ENCODE measurements around the gene MSI2. TPM values are rescaled to one million over a fixed set of nuclear protein-coding genes. Genes with fewer than 3 reads are reported as not detected.

MSI2 gene
- total and polyA plus RNA-seq, 2 experiments from 2014 or later, result 18.9 to 41.8 TPM

- H3K79me2 ChIP-seq (replicated peaks; ENCODE audit: insufficient read depth), result no peaks in the 10 kb centered on the region; the same call in 1 of the 2 replicates
- no peak for DNase-seq (ENCODE audit: low spot score)
- TF ChIP-seq, protein P1, sequence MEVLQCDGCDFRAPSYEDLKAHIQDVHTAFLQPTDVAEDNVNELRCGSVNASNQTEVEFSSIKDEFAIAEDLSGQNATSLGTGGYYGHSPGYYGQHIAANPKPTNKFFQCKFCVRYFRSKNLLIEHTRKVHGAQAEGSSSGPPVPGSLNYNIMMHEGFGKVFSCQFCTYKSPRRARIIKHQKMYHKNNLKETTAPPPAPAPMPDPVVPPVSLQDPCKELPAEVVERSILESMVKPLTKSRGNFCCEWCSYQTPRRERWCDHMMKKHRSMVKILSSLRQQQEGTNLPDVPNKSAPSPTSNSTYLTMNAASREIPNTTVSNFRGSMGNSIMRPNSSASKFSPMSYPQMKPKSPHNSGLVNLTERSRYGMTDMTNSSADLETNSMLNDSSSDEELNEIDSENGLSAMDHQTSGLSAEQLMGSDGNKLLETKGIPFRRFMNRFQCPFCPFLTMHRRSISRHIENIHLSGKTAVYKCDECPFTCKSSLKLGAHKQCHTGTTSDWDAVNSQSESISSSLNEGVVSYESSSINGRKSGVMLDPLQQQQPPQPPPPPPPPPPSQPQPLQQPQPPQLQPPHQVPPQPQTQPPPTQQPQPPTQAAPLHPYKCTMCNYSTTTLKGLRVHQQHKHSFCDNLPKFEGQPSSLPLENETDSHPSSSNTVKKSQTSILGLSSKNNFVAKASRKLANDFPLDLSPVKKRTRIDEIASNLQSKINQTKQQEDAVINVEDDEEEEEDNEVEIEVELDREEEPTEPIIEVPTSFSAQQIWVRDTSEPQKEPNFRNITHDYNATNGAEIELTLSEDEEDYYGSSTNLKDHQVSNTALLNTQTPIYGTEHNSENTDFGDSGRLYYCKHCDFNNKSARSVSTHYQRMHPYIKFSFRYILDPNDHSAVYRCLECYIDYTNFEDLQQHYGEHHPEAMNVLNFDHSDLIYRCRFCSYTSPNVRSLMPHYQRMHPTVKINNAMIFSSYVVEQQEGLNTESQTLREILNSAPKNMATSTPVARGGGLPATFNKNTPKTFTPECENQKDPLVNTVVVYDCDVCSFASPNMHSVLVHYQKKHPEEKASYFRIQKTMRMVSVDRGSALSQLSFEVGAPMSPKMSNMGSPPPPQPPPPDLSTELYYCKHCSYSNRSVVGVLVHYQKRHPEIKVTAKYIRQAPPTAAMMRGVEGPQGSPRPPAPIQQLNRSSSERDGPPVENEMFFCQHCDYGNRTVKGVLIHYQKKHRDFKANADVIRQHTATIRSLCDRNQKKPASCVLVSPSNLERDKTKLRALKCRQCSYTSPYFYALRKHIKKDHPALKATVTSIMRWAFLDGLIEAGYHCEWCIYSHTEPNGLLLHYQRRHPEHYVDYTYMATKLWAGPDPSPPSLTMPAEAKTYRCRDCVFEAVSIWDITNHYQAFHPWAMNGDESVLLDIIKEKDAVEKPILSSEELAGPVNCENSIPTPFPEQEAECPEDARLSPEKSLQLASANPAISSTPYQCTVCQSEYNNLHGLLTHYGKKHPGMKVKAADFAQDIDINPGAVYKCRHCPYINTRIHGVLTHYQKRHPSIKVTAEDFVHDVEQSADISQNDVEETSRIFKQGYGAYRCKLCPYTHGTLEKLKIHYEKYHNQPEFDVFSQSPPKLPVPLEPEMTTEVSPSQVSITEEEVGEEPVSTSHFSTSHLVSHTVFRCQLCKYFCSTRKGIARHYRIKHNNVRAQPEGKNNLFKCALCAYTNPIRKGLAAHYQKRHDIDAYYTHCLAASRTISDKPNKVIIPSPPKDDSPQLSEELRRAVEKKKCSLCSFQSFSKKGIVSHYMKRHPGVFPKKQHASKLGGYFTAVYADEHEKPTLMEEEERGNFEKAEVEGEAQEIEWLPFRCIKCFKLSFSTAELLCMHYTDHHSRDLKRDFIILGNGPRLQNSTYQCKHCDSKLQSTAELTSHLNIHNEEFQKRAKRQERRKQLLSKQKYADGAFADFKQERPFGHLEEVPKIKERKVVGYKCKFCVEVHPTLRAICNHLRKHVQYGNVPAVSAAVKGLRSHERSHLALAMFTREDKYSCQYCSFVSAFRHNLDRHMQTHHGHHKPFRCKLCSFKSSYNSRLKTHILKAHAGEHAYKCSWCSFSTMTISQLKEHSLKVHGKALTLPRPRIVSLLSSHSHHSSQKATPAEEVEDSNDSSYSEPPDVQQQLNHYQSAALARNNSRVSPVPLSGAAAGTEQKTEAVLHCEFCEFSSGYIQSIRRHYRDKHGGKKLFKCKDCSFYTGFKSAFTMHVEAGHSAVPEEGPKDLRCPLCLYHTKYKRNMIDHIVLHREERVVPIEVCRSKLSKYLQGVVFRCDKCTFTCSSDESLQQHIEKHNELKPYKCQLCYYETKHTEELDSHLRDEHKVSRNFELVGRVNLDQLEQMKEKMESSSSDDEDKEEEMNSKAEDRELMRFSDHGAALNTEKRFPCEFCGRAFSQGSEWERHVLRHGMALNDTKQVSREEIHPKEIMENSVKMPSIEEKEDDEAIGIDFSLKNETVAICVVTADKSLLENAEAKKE (CRISPR knock-in tag; IDR thresholded peaks at IDR 0.05), result no peak
- no peak for TF ChIP-seq ZNF331 (CRISPR knock-in tag; IDR thresholded peaks at IDR 0.05; ENCODE audit: low read depth)
- TF ChIP-seq EZH2 (IDR thresholded peaks at IDR 0.05; ENCODE audit: low read depth, unreplicated experiment), result no peak
- TF ChIP-seq POLR2AphosphoS5 (IDR thresholded peaks at IDR 0.05; ENCODE audit: low read depth), result no peak
- no peak for TF ChIP-seq JUNB (IDR thresholded peaks at IDR 0.05; ENCODE audit: unreplicated experiment)
- TF ChIP-seq, protein P2, sequence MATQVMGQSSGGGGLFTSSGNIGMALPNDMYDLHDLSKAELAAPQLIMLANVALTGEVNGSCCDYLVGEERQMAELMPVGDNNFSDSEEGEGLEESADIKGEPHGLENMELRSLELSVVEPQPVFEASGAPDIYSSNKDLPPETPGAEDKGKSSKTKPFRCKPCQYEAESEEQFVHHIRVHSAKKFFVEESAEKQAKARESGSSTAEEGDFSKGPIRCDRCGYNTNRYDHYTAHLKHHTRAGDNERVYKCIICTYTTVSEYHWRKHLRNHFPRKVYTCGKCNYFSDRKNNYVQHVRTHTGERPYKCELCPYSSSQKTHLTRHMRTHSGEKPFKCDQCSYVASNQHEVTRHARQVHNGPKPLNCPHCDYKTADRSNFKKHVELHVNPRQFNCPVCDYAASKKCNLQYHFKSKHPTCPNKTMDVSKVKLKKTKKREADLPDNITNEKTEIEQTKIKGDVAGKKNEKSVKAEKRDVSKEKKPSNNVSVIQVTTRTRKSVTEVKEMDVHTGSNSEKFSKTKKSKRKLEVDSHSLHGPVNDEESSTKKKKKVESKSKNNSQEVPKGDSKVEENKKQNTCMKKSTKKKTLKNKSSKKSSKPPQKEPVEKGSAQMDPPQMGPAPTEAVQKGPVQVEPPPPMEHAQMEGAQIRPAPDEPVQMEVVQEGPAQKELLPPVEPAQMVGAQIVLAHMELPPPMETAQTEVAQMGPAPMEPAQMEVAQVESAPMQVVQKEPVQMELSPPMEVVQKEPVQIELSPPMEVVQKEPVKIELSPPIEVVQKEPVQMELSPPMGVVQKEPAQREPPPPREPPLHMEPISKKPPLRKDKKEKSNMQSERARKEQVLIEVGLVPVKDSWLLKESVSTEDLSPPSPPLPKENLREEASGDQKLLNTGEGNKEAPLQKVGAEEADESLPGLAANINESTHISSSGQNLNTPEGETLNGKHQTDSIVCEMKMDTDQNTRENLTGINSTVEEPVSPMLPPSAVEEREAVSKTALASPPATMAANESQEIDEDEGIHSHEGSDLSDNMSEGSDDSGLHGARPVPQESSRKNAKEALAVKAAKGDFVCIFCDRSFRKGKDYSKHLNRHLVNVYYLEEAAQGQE (IDR thresholded peaks at IDR 0.05; ENCODE audit: unreplicated experiment), result no peak
- no peak for TF ChIP-seq CREB1 (CRISPR knock-in tag; IDR thresholded peaks at IDR 0.05; ENCODE audit: low read depth)
- no peak for TF ChIP-seq NANOG (IDR thresholded peaks at IDR 0.05; ENCODE audit: borderline replicate concordance)
- no peak overlapping the region for H3K4me2 ChIP-seq
- H3K4me3 ChIP-seq, result no peak overlapping the region
- no peak for ATAC-seq
- H4K20me1 ChIP-seq (replicated peaks; ENCODE audit: insufficient read depth), result 0 out of 2 replicates have a peak, but pooled peaks cover 3% of the 10 kb centered on the region
- Mint-ChIP-seq H3K9me3 (no peaks in the 10 kb centered on the region; the same call in 2 of the 3 replicates), H3K27me3 (ENCODE audit: insufficient read depth, low read depth, poor library complexity) (peaks cover 4% of the 10 kb centered on the region), H3K4me1 (peaks cover 33% of the 10 kb centered on the region), H3K4me3 (no peak overlapping the region), H3K27ac (no peak overlapping the region), H3K36me3 (ENCODE audit: low read depth) (no peaks in the 10 kb centered on the region)
- no peak overlapping the region for H2AFZ ChIP-seq
- H3K27me3 ChIP-seq (ENCODE audit: insufficient read depth), result no peaks in the 10 kb centered on the region
- no peaks in the 10 kb centered on the region for H3F3A ChIP-seq (replicated peaks; ENCODE audit: low read depth)
- H3K36me3 ChIP-seq (ENCODE audit: insufficient read depth), result no peaks in the 10 kb centered on the region
- no peak overlapping the region for H3K27ac ChIP-seq (ENCODE audit: low read depth)
- peaks cover 3% of the 10 kb centered on the region; the same call in 1 of the 2 replicates for H3K4me1 ChIP-seq (ENCODE audit: insufficient read depth)
- no peaks in the 10 kb centered on the region for H3K9me2 ChIP-seq (ENCODE audit: insufficient read depth)
Observed at GRCh38 chr17:57490111-57490845, 234.0 kb downstream of the MSI2 start.

Data from GM23338 (cell line).